ENCODE data around the gene SCLT1. TPM values are rescaled to one million over a fixed set of nuclear protein-coding genes. Genes with fewer than 3 reads are reported as not detected.
A peak's percentile ranks its signal among the peaks of the same experiment; 100 is the strongest.

SCLT1 gene
- polyA plus RNA-seq, 3 donors, result 14.8 to 20.1 (median 17.9) TPM

GRCh38 chr4:128951316-128951715, 142.0 kb downstream of the SCLT1 start:
- no peak overlapping the region for H3K4me2 ChIP-seq (replicated peaks; ENCODE audit: extremely low read depth, low read length, poor library complexity, severe bottlenecking)
- H3K27me3 Mint-ChIP-seq (ENCODE audit: low read depth in 3 of 3), result no peaks in the 10 kb centered on the region
- peaks cover 46 to 48% of the 10 kb centered on the region in 2 donors for H3K36me3 Mint-ChIP-seq
- no peak overlapping the region for H3K27ac ChIP-seq (ENCODE audit: low read depth in 1 of 2, low read length in 2 of 2)
- peaks cover 3% of the 10 kb centered on the region for H3K4me1 Mint-ChIP-seq
- no peaks in the 10 kb centered on the region for H3K79me2 ChIP-seq (ENCODE audit: insufficient read depth, low read length)
- TF ChIP-seq, protein P1, sequence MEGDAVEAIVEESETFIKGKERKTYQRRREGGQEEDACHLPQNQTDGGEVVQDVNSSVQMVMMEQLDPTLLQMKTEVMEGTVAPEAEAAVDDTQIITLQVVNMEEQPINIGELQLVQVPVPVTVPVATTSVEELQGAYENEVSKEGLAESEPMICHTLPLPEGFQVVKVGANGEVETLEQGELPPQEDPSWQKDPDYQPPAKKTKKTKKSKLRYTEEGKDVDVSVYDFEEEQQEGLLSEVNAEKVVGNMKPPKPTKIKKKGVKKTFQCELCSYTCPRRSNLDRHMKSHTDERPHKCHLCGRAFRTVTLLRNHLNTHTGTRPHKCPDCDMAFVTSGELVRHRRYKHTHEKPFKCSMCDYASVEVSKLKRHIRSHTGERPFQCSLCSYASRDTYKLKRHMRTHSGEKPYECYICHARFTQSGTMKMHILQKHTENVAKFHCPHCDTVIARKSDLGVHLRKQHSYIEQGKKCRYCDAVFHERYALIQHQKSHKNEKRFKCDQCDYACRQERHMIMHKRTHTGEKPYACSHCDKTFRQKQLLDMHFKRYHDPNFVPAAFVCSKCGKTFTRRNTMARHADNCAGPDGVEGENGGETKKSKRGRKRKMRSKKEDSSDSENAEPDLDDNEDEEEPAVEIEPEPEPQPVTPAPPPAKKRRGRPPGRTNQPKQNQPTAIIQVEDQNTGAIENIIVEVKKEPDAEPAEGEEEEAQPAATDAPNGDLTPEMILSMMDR (IDR thresholded peaks at IDR 0.05), result no peak
- no peaks in the 10 kb centered on the region for H3K4me1 ChIP-seq (ENCODE audit: control insufficient read depth in 1 of 2, insufficient read depth in 2 of 2, low read length in 2 of 2)
- H2AFZ ChIP-seq (ENCODE audit: insufficient read depth, low read depth, low read length, poor library complexity, severe bottlenecking), result no peak overlapping the region
- DNase-seq, result no peak
- peaks cover 0 to 3% (median 0%) of the 10 kb centered on the region in 7 donors for H3K9me3 Mint-ChIP-seq
- H3K9me3 ChIP-seq (replicated peaks in 1 of 2; ENCODE audit: control insufficient read depth in 1 of 2, insufficient read depth in 1 of 2, low read length in 2 of 2), result no peaks in the 10 kb centered on the region
- no peaks in the 10 kb centered on the region for H4K20me1 ChIP-seq (ENCODE audit: insufficient read depth, low read length)
- H3K4me3 ChIP-seq (replicated peaks in 1 of 3; ENCODE audit: low read depth in 2 of 3, low read length in 3 of 3), result no peak overlapping the region
- peaks cover 36 to 65% of the 10 kb centered on the region in 2 donors for H3K36me3 ChIP-seq (replicated peaks in 1 of 2; ENCODE audit: control insufficient read depth in 1 of 2, insufficient read depth in 2 of 2, low read length in 2 of 2)
- intact Hi-C loops (cut with micrococcal nuclease), result no loop called here
- no peaks in the 10 kb centered on the region for H3K27me3 ChIP-seq (ENCODE audit: control insufficient read depth in 2 of 2, insufficient read depth in 2 of 2, low read length in 2 of 2)
- no CpG with 5 or more reads among the region's 2 CpGs for WGBS (ENCODE audit: insufficient coverage)
- no peak overlapping the region for H3K9ac ChIP-seq (ENCODE audit: insufficient read depth, low read length, poor library complexity, severe bottlenecking)
- H3K27ac Mint-ChIP-seq, result peak overlapping the region in 1 of 7 donors; percentile 51
- no peak overlapping the region for H3K4me3 Mint-ChIP-seq

DNA sequence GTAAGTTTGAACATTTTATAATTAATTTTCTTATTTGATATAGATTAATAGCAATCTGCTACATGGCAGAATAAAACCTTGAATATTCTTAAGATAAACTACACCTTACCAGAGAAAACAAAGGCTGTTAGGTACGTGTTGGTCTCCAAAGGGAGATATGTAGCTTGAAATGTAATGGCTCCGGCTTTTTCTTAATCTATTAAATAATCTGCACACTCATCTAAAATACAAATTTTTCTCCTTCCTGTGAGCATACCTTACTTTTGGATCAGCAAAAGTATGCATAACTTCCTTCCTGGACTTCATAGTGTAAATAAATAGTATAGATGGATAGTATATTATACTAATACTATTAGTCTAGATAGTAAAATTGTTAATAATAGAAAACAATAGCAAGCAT, 142.5 kb downstream of the SCLT1 start:
- Histone ChIP-seq H3K9me3 (replicated peaks in 1 of 2; ENCODE audit: control insufficient read depth in 1 of 2, insufficient read depth in 1 of 2, low read length in 2 of 2) (no peaks in the 10 kb centered on the region), H3K27ac (ENCODE audit: low read depth in 1 of 2, low read length in 2 of 2) (no peak overlapping the region), H2AFZ (ENCODE audit: insufficient read depth, low read depth, low read length, poor library complexity, severe bottlenecking) (no peak overlapping the region), H3K79me2 (ENCODE audit: insufficient read depth, low read length) (no peaks in the 10 kb centered on the region), H3K36me3 (replicated peaks in 1 of 2; ENCODE audit: control insufficient read depth in 1 of 2, insufficient read depth in 2 of 2, low read length in 2 of 2) (peaks cover 39 to 70% of the 10 kb centered on the region in 2 donors), H3K4me3 (replicated peaks in 1 of 3; ENCODE audit: low read depth in 2 of 3, low read length in 3 of 3) (no peak overlapping the region), H3K9ac (ENCODE audit: insufficient read depth, low read length, poor library complexity, severe bottlenecking) (no peak overlapping the region), H3K27me3 (ENCODE audit: control insufficient read depth in 2 of 2, insufficient read depth in 2 of 2, low read length in 2 of 2) (no peaks in the 10 kb centered on the region), H4K20me1 (ENCODE audit: insufficient read depth, low read length) (no peaks in the 10 kb centered on the region), H3K4me1 (ENCODE audit: control insufficient read depth in 1 of 2, insufficient read depth in 2 of 2, low read length in 2 of 2) (no peaks in the 10 kb centered on the region), H3K4me2 (replicated peaks; ENCODE audit: extremely low read depth, low read length, poor library complexity, severe bottlenecking) (no peak overlapping the region)
- Mint-ChIP-seq H3K4me3 (no peak overlapping the region), H3K36me3 (peaks cover 47 to 50% of the 10 kb centered on the region in 2 donors), H3K27ac (no peak overlapping the region), H3K9me3 (peaks cover 0 to 3% (median 0%) of the 10 kb centered on the region in 7 donors), H3K27me3 (ENCODE audit: low read depth in 3 of 3) (no peaks in the 10 kb centered on the region), H3K4me1 (peaks cover 1% of the 10 kb centered on the region)
- TF ChIP-seq, protein P1 (IDR thresholded peaks at IDR 0.05), result no peak
- WGBS (ENCODE audit: insufficient coverage), result no CpG with 5 or more reads among the region's 2 CpGs
- no peak for DNase-seq
- intact Hi-C loops (cut with micrococcal nuclease), result no loop called here
